ENCODE results near the gene PPP1R36.
A peak's percentile ranks its signal among the peaks of the same experiment; 100 is the strongest.
"Not testable (repeated sequence)": the region's sequence is repeated elsewhere in the genome, so short reads cannot be mapped to it uniquely, and the experiment has no call there.

The PPP1R36 gene

DNA sequence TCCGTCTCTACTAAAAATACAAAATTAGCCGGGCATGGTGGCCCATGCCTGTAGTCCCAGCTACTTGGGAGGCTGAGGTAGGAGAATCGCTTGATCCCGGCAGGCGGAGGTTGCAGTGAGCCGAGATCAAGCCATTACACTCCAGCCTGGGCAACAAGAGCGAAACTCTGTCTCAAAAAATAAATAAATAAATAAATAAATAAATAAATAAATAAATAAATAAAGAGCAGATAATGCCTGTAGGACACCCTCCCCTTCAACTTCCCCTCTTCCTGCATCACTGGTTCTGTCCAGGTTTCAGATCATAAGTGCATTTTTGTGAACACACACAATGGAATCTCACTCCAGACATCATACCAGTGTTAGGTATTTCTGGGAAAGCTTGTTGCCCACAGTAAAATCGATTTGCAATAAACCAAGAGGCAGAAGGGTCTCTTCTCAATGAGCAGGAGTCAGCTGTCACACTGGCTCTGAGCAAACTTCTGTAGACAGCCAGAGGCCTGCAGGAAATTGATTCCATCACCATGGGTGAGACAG is 68.2 kb downstream of the PPP1R36 start:
- not testable (repeated sequence) for DNase-seq

GRCh38 chr14:64620910-64621309 is 71.1 kb downstream of the PPP1R36 start:
- DNase-seq: no peak

DNA sequence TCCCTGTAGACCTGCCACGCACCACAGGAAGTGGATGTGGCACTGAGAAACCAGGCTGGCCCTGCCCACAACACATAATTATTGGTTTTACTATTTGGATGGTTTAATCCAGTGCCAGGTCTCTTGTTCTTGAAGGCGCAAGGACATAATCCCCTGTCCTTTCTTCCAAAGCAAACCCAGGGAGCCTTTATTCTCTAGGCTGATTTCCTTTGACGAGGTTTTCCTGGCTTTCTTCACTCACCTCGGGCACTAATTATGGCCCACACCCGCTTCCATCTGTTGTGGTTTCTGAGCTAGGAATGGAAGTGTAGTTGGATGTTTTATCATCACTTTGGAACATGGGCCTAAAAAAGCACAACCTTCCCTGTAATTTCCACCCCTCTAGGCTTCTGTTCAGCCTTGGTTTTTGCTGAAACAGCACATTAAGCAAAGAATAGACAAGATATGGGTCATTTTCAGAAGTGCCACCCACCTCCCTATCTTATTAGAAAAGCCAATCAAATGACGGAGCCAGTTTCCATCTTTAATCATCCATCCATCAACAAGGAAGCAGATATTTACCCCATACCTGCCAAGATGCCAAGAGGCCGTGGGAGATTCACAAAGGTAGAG is 73.9 kb downstream of the PPP1R36 start:
- DNase-seq: no peak

- no peak for DNase-seq
Measured at GRCh38 chr14:64625386-64626232, 75.8 kb downstream of the PPP1R36 start.

- no peak for DNase-seq
Measured at GRCh38 chr14:64628940-64629408, 79.2 kb downstream of the PPP1R36 start.

DNA sequence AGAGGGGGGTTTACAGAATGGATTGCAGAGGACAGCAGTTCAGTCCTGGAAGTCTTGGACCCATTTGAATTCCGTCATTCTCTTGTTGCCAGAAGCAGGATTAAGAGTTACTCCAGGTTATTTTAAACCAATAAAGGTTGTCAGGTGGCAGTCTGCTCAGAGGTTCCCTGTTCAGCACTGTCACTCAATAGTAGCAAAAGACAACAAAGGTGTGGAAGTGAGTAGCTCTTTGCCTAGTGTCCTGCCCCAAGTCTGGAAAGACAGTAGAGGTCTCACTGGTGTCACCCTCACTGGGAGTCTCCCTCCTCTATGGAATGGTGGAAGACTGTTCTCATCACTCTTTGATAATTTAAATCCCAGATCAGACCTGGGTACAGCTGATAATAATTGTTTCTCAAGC is 81.0 kb downstream of the PPP1R36 start:
- DNase-seq: no peak

GRCh38 chr14:64631222-64631621 is 81.5 kb downstream of the PPP1R36 start:
- not testable (repeated sequence) for DNase-seq

GRCh38 chr14:64632056-64632455 is 82.3 kb downstream of the PPP1R36 start:
- no peak for DNase-seq

DNA sequence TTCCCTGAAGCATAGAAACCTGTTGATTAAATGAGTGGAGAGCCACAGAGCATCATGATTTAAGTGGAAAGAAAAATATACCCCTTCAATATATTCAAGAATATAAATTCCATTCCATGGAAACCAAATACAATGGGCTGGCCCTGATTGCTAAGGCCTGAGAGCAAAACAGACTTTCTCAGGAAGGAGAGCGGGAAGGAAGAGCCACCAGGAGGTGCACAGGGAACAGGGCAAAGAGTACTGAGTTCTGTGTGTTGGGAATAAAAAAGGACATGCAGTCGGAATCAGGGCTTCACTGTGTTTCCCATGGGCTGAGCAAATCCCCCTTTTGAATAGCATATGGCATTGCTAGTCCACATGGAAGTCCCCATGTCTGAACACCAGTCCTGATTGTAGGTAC is 84.8 kb downstream of the PPP1R36 start:
- DNase-seq: no peak

DNA sequence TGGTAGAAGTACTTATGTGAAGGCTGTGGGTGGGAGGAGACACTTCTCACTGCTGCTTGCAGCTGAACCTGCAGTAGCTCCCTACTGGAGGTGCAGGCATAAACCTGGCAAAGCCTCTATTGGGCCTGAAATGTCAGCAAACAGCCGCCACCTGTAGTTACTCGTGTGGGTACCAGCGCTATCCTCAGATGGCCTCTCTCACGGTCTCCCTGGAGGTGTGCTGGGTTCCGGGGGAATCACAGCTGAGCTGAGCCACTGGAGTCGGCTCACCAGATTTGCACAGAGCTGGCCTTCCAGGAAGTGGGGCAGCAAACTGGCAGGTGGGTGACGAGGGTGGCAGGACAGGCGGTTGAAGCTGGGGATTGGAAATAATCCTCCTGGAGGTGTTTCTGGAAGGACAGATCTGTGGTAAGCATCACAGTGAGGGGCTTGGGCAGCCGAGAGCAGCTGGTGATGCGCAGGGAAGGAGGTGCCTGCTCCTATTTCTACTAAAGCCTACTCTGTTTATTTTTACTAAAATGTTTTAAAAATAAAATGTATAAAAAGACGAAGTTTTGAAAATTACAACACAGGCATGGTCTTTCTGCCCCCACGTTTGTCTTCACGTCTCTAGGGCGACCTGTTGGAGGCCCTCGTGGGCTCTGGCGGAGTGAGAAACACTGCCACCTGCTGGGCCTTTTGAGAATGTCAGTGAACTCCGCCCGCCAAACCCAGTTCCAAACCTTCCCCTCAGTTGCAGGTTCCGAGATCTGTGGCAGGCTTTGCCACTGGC is 86.6 kb downstream of the PPP1R36 start:
- DNase-seq: peak; percentile 56

GRCh38 chr14:64636980-64637429 is 87.2 kb downstream of the PPP1R36 start:
- no peak for DNase-seq

GRCh38 chr14:64637735-64638473 is 88.1 kb downstream of the PPP1R36 start:
- no peak for DNase-seq

DNA sequence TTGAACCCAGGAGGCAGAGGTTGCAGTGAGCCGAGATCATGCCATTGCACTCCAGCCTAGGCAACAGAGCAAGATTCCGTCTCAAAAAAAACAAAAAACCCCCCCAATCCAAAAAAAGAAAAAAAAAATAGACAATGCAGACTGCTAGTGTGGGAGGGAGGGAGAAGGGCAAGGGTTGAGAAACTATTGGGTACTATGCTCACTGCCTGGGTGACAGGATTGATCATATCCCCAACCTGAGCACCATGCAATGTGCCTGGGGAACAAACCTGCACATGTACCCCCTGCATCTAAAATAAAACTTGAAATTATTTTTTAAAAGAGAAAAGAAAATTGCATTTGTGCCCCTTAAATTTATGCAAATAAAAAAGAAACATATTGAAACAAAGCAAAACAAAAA is 88.9 kb downstream of the PPP1R36 start:
- DNase-seq: no peak

Measured in activated CD4-positive, alpha-beta T cell treated with anti-CD3 and anti-CD28 coated beads for 1 hour (primary cell).